HEK293 (cell line): Measurements from ENCODE around the gene LYPD4.
A peak's percentile ranks its signal among the peaks of the same experiment; 100 is the strongest.

Source experiments
- CTCF ChIA-PET: fragments of 350-600 bp; formaldehyde crosslinking; extraction: SDS; loops from one replicate; lab custom pipeline; 2021; ENCODE audit warnings: antibody characterized with exemption; lab: Yijun Ruan, JAX
- POLR2A ChIA-PET: fragments of 300-600 bp; formaldehyde crosslinking; extraction: SDS; loops from one replicate; lab custom pipeline; 2020; ENCODE audit warnings: antibody characterized with exemption, inconsistent platforms; lab: Yijun Ruan, JAX
- H3K27ac ChIP-seq: fragments of 200-500 bp; sonication (Bioruptor generic); 2 replicates; pipeline ENCODE4 v1.5.1; 2014; ENCODE audit warnings: low read depth, low read length, control low read depth, inconsistent platforms; ENCODE audit errors: extremely low read depth
- H3K36me3 ChIP-seq, 2 experiments: fragments of 200-500 bp in 1 of 2; sonication (Bioruptor generic) in 1 of 2; 1 replicate in 1 of 2; 2 replicates in 1 of 2; pipeline ENCODE4 v1.5.1; 2014 to 2017; ENCODE audit warnings: inconsistent platforms in 2 of 2, low read length in 2 of 2; ENCODE audit not compliant: control insufficient read depth in 2 of 2, insufficient read depth in 1 of 2
- H3K4me1 ChIP-seq: fragments of 200-500 bp; sonication (Bioruptor generic); 2 replicates; pipeline ENCODE4 v1.5.1; 2014; ENCODE audit warnings: mild to moderate bottlenecking, low read length, inconsistent platforms; ENCODE audit not compliant: control insufficient read depth, insufficient read depth
- H3K4me3 ChIP-seq: 2 replicates; pipeline ENCODE4 v1.5.1; 2011; ENCODE audit warnings: low read depth, mild to moderate bottlenecking, control low read depth, low read length, moderate library complexity
- H3K9me3 ChIP-seq: fragments of 200-500 bp; sonication (Bioruptor generic); 2 replicates; pipeline ENCODE4 v1.5.1; 2014; ENCODE audit warnings: low read depth, low read length, inconsistent platforms; ENCODE audit not compliant: control insufficient read depth, insufficient read depth
- BCL6B ChIP-seq: fragments of 450-650 bp; formaldehyde crosslinking; IDR thresholded peaks from 2 replicates; pipeline ENCODE4 v1.5.1; 2017; ENCODE audit warnings: missing biosample characterization, missing genetic modification characterization
- HOXC10 ChIP-seq: sonication (generic); formaldehyde crosslinking; IDR thresholded peaks from 2 replicates; pipeline ENCODE4 v1.8.1; 2023; ENCODE audit warnings: mild to moderate bottlenecking, missing genetic modification reagents
- IKZF3 ChIP-seq: fragments of 450-650 bp; IDR thresholded peaks from 2 replicates; pipeline ENCODE4 v1.5.0; 2018; ENCODE audit warnings: missing biosample characterization, mild to moderate bottlenecking, missing genetic modification characterization, moderate library complexity
- PBX3 ChIP-seq: sonication (generic); formaldehyde crosslinking; IDR thresholded peaks from 2 replicates; pipeline ENCODE4 v1.8.1; 2022; ENCODE audit warnings: mild to moderate bottlenecking, moderate library complexity, missing genetic modification reagents
- PRDM4 ChIP-seq: fragments of 450-650 bp; formaldehyde crosslinking; IDR thresholded peaks from 2 replicates; pipeline ENCODE4 v1.5.1; 2017; ENCODE audit warnings: missing biosample characterization, missing genetic modification characterization
- SP2 ChIP-seq: fragments of 450-650 bp; formaldehyde crosslinking; IDR thresholded peaks from 2 replicates; pipeline ENCODE4 v1.5.1; 2016; ENCODE audit warnings: missing biosample characterization, missing genetic modification characterization
- ZBTB11 ChIP-seq: fragments of 450-650 bp; formaldehyde crosslinking; conservative IDR thresholded peaks from 2 replicates; pipeline ENCODE4 v1.5.1; 2016; ENCODE audit warnings: low read depth, missing biosample characterization, missing genetic modification characterization
- ZBTB17 ChIP-seq: fragments of 450-650 bp; formaldehyde crosslinking; IDR thresholded peaks from 2 replicates; pipeline ENCODE4 v1.5.1; 2016; ENCODE audit warnings: missing biosample characterization, missing genetic modification characterization
- ZBTB21 ChIP-seq: fragments of 450-650 bp; formaldehyde crosslinking; IDR thresholded peaks from 2 replicates; pipeline ENCODE4 v1.5.1; 2017; ENCODE audit warnings: missing biosample characterization, missing genetic modification characterization
- ZBTB44 ChIP-seq: fragments of 450-650 bp; IDR thresholded peaks from 2 replicates; pipeline ENCODE4 v1.5.1; 2018; ENCODE audit warnings: missing biosample characterization, mild to moderate bottlenecking, missing genetic modification characterization
- ZBTB48 ChIP-seq: fragments of 450-650 bp; formaldehyde crosslinking; IDR thresholded peaks from 2 replicates; pipeline ENCODE4 v1.5.1; 2016; ENCODE audit warnings: missing biosample characterization, missing genetic modification characterization
- ZBTB6 ChIP-seq: fragments of 450-650 bp; formaldehyde crosslinking; IDR thresholded peaks from 2 replicates; pipeline ENCODE4 v1.5.1; 2017; ENCODE audit warnings: missing biosample characterization, missing genetic modification characterization
- ZFP37 ChIP-seq: fragments of 450-650 bp; formaldehyde crosslinking; IDR thresholded peaks from 2 replicates; pipeline ENCODE4 v1.5.1; 2016; ENCODE audit warnings: missing biosample characterization, missing genetic modification characterization
- ZFP69B ChIP-seq: fragments of 450-650 bp; formaldehyde crosslinking; IDR thresholded peaks from 2 replicates; pipeline ENCODE4 v1.5.1; 2016; ENCODE audit warnings: missing biosample characterization, missing genetic modification characterization
- ZIC2 ChIP-seq: fragments of 450-650 bp; formaldehyde crosslinking; IDR thresholded peaks from 2 replicates; pipeline ENCODE4 v1.5.1; 2016; ENCODE audit warnings: missing biosample characterization, missing genetic modification characterization
- ZNF146 ChIP-seq: fragments of 450-650 bp; formaldehyde crosslinking; IDR thresholded peaks from 2 replicates; pipeline ENCODE4 v1.5.1; 2016; ENCODE audit warnings: missing biosample characterization, missing genetic modification characterization
- ZNF2 ChIP-seq: fragments of 450-650 bp; formaldehyde crosslinking; IDR thresholded peaks from 2 replicates; pipeline ENCODE4 v1.5.1; 2016; ENCODE audit warnings: missing biosample characterization, missing genetic modification characterization
- ZNF335 ChIP-seq: fragments of 450-650 bp; formaldehyde crosslinking; conservative IDR thresholded peaks from 2 replicates; pipeline ENCODE4 v1.5.1; 2016; ENCODE audit warnings: missing biosample characterization, missing genetic modification characterization
- ZNF37A ChIP-seq: fragments of 450-650 bp; IDR thresholded peaks from 2 replicates; pipeline ENCODE4 v1.5.1; 2018; ENCODE audit warnings: missing biosample characterization, missing genetic modification characterization
- ZNF394 ChIP-seq: fragments of 450-650 bp; formaldehyde crosslinking; IDR thresholded peaks from 2 replicates; pipeline ENCODE4 v1.5.1; 2016; ENCODE audit warnings: missing biosample characterization, missing genetic modification characterization, mild to moderate bottlenecking, moderate library complexity, borderline replicate concordance
- ZNF48 ChIP-seq: fragments of 450-650 bp; formaldehyde crosslinking; IDR thresholded peaks from 2 replicates; pipeline ENCODE4 v1.5.1; 2016; ENCODE audit warnings: missing biosample characterization, missing genetic modification characterization
- ZNF600 ChIP-seq: fragments of 450-650 bp; formaldehyde crosslinking; IDR thresholded peaks from 2 replicates; pipeline ENCODE4 v1.5.1; 2016; ENCODE audit warnings: missing biosample characterization, missing genetic modification characterization

LYPD4 gene

GRCh38 chr19:41871573-41872383 is 27.3 kb upstream of the LYPD4 start:
- peaks cover 47 to 56% of the 10 kb centered on the region in 2 experiments for H3K36me3 ChIP-seq
- H3K4me3 ChIP-seq = no peak overlapping the region
- peak overlapping the region; percentile 54 for H3K27ac ChIP-seq
- POLR2A ChIA-PET = interaction anchor here (0.6 to 7.2 kb wide), 7 partner anchors 8 to 500 kb away, joined by 3 to 118 read pairs (median 22); partner anchors contain the start of genes ARHGEF1, RABAC1 and RPS19
- H3K9me3 ChIP-seq = no peaks in the 10 kb centered on the region
- CTCF ChIA-PET = interaction anchor here (0.7 to 5.9 kb wide), 15 partner anchors 9 to 163 kb away, joined by 3 to 73 read pairs (median 10); partner anchors contain the start of genes RABAC1 and RPS19
- no peaks in the 10 kb centered on the region; the same call in 1 of the 2 replicates for H3K4me1 ChIP-seq
- TF ChIP-seq ZNF37A (tag by site-specific recombination) = peak; percentile 13; the same call in 1 of the 2 replicates
- TF ChIP-seq SP2 (tag by site-specific recombination) = peak; percentile 24; the same call in 1 of the 2 replicates
- 0 out of 2 replicates have a peak, but pooled peaks have one; percentile 42 for TF ChIP-seq ZFP69B (tag by site-specific recombination)
- TF ChIP-seq ZBTB48 (tag by site-specific recombination) = peak; percentile 10; the same call in 1 of the 2 replicates
- 0 out of 2 replicates have a peak, but pooled peaks have one; percentile 13 for TF ChIP-seq ZNF146 (tag by site-specific recombination)
- TF ChIP-seq HOXC10 (CRISPR knock-in tag) = no peak
- TF ChIP-seq ZNF394 (tag by site-specific recombination) = no peak
- 0 out of 2 replicates have a peak, but pooled peaks have one; percentile 3 for TF ChIP-seq ZBTB6
- 0 out of 2 replicates have a peak, but pooled peaks have one; percentile 27 for TF ChIP-seq BCL6B (tag by site-specific recombination)
- peak; percentile 31 for TF ChIP-seq ZNF335 (tag by site-specific recombination)
- peak; percentile 82 for TF ChIP-seq ZNF600 (tag by site-specific recombination)
- TF ChIP-seq ZFP37 = peak; percentile 60; the same call in 1 of the 2 replicates
- no peak for TF ChIP-seq ZBTB21
- no peak for TF ChIP-seq ZNF48 (tag by site-specific recombination)
- TF ChIP-seq ZBTB11 (tag by site-specific recombination) = no peak
- no peak for TF ChIP-seq PRDM4 (tag by site-specific recombination)
- peak; percentile 85; the same call in 1 of the 2 replicates for TF ChIP-seq IKZF3 (tag by site-specific recombination)
- 0 out of 2 replicates have a peak, but pooled peaks have one; percentile 29 for TF ChIP-seq ZNF2 (tag by site-specific recombination)
- TF ChIP-seq ZBTB44 = no peak
- TF ChIP-seq ZBTB17 (tag by site-specific recombination) = peak; percentile 47
- TF ChIP-seq PBX3 (CRISPR knock-in tag) = no peak
- TF ChIP-seq ZIC2 (tag by site-specific recombination) = peak; percentile 45
